CD4-positive, alpha-beta T cell treated with Interleukin-15 for 1 hour (primary cell): ENCODE measurements around the gene AJAP1.

ENCODE experiments used
- DNase-seq: peaks from one replicate; pipeline ENCODE4 v3.0.0-alpha.2; 2020

AJAP1 gene

GRCh38 chr1:4708840-4709507 is 54.6 kb downstream of the AJAP1 start:
- no peak for DNase-seq

- DNase-seq = no peak
Measured at GRCh38 chr1:4709641-4710040, 55.2 kb downstream of the AJAP1 start.

GRCh38 chr1:4710592-4711415 is 56.4 kb downstream of the AJAP1 start:
- no peak for DNase-seq

- no peak for DNase-seq
Measured at GRCh38 chr1:4711416-4712275, 57.2 kb downstream of the AJAP1 start.

GRCh38 chr1:4713669-4714068 is 59.3 kb downstream of the AJAP1 start:
- DNase-seq = no peak

GRCh38 chr1:4716406-4716805 is 62.0 kb downstream of the AJAP1 start:
- DNase-seq = no peak

- no peak for DNase-seq
Measured at GRCh38 chr1:4718071-4718470, 63.7 kb downstream of the AJAP1 start.

- no peak for DNase-seq
Measured at GRCh38 chr1:4723106-4723505, 68.7 kb downstream of the AJAP1 start.

GRCh38 chr1:4724001-4724400 is 69.6 kb downstream of the AJAP1 start:
- no peak for DNase-seq

GRCh38 chr1:4724695-4725250 is 70.4 kb downstream of the AJAP1 start:
- DNase-seq = no peak

- DNase-seq = no peak
Measured at GRCh38 chr1:4725416-4725815, 71.0 kb downstream of the AJAP1 start.

GRCh38 chr1:4726620-4727341 is 72.4 kb downstream of the AJAP1 start:
- DNase-seq = no peak

GRCh38 chr1:4728319-4729089 is 74.1 kb downstream of the AJAP1 start:
- DNase-seq = no peak

GRCh38 chr1:4729090-4729471 is 74.7 kb downstream of the AJAP1 start:
- no peak for DNase-seq

GRCh38 chr1:4730078-4730477 is 75.7 kb downstream of the AJAP1 start:
- DNase-seq = no peak

- no peak for DNase-seq
Measured at GRCh38 chr1:4733446-4734177, 79.2 kb downstream of the AJAP1 start.

- DNase-seq = no peak
Measured at GRCh38 chr1:4734219-4734618, 79.8 kb downstream of the AJAP1 start.

GRCh38 chr1:4734791-4735190 is 80.4 kb downstream of the AJAP1 start:
- DNase-seq = no peak

- no peak for DNase-seq
Measured at GRCh38 chr1:4736254-4736653, 81.8 kb downstream of the AJAP1 start.

- DNase-seq = no peak
Measured at GRCh38 chr1:4741876-4742423, 87.5 kb downstream of the AJAP1 start.
